Femur (tissue), 1 donor: ENCODE data around the gene TRIOBP.
"Not testable (repeated sequence)": the region's sequence is repeated elsewhere in the genome, so short reads cannot be mapped to it uniquely, and the experiment has no call there.

Experiments
- DNase-seq: peaks from one replicate; pipeline ENCODE4 v3.0.0-alpha.2; 2017

The TRIOBP gene

DNA sequence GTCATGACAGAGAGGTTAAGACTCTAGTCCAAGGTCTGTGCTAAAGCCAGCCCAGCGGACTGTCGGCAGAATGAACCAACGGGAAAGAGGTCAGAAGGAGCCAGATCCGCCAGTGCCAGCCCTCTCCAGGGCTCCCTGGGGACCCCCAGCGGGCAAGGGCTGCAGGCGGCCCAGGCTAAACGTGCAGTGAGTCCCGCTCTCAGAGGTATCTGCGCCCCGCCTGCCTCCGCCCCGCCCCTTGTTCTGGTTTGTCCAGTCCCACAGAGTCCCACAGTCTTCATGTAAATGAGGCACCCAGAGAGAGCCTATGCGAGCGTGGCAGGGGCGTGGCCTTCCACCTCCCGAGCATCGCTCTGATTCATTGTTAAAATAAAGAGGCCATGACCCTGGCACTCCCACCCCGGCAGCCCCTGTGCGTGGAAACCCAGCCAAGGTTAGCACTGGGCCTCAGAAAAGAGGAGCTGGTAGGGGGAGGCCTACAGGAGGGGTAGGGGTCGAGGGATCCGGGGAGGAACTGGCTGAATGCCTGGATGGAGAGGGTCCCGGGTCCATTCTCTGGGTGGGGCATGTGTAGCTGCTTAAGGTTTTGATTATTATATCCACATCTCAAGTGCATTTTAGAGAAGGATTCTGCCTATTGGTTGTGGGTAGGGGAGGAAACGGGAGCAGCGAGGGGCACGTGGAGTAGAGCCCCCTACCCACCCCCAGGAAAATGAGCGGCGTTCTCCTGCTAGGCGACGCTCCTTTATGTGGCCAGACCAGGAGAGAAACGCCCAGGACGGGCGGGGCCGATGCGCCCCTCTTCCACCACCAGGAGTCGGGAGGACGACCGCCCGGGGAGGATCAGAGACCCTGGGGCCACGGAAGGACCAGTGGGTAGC is at the start of gene TRIOBP:
Gene TRIOBP, plus strand, starts transcription at position 392 of the 881 bp plus-strand sequence. CDS start 4,318 bp downstream, outside the sequence.
- DNase-seq = peak; percentile 96

DNA sequence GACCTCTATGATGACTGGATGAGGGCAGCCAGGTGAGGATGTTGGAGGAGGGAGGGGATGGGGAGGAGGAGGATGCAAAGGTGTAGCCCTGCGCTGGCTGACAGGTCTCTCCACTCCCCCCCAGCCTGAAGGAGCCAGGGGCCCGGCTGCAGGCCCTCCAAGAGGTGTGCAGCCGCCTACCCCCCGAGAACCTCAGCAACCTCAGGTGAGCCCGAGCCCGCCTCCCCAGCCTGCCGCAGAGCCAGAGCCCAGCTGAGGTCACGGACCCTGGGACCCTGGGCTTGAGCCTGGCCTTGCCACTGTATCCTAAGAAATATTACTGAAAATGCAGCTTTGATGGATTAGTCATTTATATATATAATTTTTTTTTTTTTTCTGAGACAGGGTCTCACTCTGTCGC is 49.5 kb upstream of the TRIOBP start:
- no peak for DNase-seq

GRCh38 chr22:37647928-37648327 is 48.9 kb upstream of the TRIOBP start:
- DNase-seq = no peak

GRCh38 chr22:37650463-37651136 is 46.2 kb upstream of the TRIOBP start:
- DNase-seq = no peak

DNA sequence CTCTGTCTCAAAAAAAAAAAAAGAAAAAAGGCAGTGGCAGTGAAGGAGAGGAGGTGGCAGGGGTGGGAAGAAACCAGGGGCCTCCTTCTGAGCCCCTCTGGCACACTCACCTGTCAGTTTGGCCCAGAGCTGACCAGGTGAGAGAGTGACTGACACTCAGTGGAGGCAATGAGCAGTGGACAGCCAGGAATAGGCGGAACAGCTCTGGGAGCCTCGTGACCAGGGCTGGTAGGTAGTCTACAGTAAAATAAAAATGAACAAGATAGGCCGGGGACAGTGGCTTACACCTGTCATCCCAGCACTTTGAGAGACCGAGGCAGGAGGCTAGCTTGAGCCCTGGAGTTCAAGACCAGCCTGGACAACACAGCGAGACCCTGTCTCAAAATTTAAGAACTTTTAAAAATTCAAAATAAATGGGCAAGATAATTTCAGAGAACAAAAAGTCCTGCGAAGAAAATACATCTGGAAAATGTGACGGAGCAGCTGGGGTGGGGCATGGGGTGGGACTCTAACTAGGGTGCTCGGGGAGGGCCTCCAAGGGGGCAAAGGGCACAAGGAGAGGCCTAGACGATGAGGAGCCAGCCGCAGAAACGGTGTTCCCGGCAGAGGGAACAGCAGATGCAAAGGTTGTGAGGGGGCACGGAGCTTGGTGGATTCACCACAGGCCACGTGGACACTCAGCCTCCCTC is 42.1 kb upstream of the TRIOBP start:
- no peak for DNase-seq

DNA sequence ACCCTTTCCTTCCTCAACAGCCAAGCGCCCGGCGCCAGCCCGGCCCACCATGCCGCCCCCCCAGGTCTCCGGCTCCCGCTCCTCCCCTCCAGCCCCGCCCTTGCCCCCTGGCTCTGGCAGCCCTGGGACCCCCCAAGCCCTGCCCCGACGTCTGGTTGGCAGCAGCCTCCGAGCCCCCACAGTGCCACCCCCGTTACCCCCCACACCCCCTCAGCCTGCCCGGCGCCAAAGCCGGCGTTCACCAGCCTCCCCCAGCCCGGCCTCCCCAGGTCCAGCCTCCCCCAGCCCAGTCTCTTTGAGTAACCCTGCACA is 41.6 kb upstream of the TRIOBP start:
- DNase-seq = no peak

- not testable (repeated sequence) for DNase-seq
These were observed 40.3 kb upstream of the TRIOBP start for GRCh38 chr22:37656583-37656982.

DNA sequence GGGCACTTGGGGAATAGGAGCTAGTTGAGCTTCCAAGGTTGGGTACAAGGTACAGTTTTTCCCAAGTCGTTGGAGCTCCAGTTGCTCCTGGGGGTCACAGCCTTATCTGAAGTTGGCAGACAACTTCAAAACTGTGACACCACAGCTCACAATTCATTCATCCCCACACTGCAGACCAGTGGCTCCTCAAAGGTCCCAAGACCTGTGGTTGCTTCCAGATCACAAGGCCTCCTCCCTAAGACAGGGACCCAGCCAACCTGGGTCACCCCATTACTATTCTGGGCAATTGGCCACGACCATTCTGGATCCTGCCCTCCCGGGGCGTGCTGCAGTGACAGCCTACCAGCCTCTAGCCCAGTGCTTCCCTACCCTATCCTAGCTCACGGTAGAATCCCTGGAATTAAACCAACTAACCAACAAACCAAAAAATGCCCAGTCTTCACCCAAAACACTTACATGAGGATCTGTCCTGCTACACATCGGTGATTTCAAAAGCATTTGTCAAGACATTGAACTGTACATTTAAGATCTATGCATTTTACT is 39.2 kb upstream of the TRIOBP start:
- no peak for DNase-seq

GRCh38 chr22:37658133-37659065 is 38.4 kb upstream of the TRIOBP start, which contains the start of gene PDXP:
Gene PDXP, plus strand, starts transcription at chr22:37658723. Its CDS starts 60 bp downstream, at chr22:37658783.
- DNase-seq = peak; percentile 100

- DNase-seq = no peak
These were observed 37.6 kb upstream of the TRIOBP start for GRCh38 chr22:37659066-37659896.

- no peak for DNase-seq
These were observed 36.7 kb upstream of the TRIOBP start for GRCh38 chr22:37659897-37660708.

DNA sequence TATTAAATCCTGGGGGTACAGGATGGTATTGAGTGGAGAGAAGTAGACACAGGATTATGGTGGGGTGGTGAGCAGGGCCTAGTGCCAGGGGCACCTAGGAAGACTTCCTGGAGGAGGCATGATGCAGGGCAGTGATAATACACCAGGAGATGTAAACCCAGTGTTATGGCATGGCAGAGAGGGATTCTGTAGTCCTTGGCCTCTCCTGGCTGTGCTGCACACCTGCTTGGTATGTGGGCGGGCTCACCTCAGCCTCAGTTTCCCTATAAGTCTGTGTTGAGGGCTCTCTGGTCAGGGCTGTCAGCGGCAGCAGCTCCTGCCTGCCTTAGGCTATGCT is 36.2 kb upstream of the TRIOBP start:
- DNase-seq = no peak

DNA sequence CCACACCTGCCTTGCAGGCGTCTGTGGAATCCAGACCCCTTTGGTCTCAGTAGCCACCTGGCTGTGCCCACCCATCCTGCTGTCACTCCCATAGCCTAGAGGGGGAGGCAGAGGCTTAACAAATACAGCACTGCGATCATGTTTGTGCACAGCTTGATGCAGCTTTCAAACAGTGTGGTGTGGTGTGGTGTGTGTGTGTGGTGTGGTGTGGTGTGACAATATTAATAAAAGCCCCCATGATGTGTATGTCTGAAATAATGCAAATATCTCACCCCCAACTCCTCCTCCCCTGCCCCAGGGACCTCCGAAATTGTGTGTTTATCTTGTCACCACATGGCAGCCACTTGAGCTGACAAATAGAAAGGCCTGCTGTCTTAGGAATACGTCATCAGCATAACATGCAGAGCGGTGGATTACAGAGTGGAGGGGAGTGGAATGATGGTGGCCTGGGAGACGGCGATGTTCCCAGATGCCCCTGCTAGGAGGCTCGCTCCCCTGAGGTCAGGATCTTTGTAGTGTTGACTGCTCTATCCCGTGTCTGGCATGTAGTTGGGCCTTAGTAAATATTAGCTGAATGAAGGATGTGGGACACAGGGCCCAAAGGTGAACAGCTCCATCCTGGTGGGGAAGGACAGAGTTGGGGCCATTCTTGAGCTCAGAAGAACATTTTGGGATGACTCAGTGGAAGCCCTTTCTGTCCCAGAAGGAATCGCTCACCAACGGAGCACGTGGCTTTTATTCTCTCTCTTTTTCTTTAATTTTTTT is 35.5 kb upstream of the TRIOBP start:
- DNase-seq = peak; percentile 63

DNA sequence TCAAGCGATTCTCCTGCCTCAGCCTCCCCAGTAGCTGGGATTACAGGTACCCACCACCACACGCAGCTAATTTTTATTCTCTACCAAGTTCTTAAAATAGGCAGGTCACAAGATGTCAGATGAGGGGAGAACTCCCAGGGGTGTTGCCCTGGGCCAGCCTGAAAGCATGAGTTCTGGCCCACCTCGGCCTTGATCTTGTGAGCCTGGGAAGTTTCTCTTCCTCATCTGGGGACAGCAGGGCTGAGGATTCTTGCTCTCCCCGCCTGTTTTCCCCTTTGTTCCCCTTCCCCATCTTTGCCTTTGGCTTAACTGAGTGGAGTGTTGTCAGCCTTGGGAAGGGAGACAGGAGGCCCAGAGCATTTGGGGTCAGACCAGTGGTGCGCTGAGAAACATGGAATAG is 34.8 kb upstream of the TRIOBP start:
- no peak for DNase-seq

- DNase-seq = no peak
These were observed 33.2 kb upstream of the TRIOBP start for GRCh38 chr22:37663521-37664140.

DNA sequence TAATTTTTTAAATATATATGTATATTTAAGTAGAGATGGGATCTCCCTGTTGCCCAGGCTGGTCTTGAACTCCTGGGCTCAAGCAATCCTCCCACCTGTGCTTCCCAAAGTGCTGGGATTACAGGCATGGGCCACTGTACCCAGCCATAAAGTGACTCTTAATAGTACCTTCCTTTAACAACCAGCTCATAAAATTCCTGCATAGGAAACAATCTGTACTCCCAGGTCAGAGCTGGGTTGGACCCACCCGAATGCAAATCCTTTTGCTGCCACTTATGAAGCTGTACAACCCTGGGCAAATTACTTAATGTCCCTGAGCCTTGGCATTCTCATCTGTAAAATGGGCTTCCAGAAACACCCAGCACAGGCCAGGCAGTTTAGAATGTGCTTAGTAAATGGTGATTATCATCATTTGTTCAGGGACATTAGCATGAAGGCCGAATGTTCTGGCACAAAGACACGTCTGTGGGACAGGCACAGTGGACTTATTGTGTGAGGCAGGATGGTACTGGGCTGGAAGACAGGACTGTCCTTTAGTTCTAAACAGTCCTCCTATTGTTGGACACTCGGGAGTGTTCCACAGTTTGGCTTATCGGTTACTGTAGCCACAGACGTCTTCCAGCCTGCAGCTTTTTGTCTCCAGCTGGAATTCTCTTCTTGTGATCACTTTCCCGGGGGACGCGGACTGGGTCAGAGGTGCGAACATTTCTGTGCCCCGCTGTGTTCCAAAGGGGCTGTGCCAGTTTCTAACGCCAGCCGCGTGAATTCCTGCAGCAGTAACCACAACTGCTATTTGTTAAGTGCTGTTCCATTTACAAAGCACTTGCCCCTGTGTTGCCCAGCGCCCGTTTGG is 32.4 kb upstream of the TRIOBP start:
- no peak for DNase-seq

DNA sequence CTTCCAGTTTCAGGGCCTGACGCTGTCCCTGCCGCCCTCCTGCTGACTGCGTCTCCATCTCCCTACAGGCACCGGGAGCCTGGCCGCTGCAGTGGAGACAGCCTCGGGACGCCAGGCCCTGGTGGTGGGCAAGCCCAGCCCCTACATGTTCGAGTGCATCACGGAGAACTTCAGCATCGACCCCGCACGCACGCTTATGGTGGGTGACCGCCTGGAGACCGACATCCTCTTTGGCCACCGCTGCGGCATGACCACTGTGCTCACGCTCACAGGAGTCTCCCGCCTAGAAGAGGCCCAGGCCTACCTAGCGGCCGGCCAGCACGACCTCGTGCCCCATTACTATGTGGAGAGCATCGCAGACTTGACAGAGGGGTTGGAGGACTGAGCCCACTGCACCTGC is 31.4 kb upstream of the TRIOBP start:
- DNase-seq = no peak

GRCh38 chr22:37669586-37669985 is 27.3 kb upstream of the TRIOBP start:
- no peak for DNase-seq
